Measurements from ENCODE around the gene THAP11.
"Not testable (repeated sequence)": the region's sequence is repeated elsewhere in the genome, so short reads cannot be mapped to it uniquely, and the experiment has no call there.

Gene THAP11

DNA sequence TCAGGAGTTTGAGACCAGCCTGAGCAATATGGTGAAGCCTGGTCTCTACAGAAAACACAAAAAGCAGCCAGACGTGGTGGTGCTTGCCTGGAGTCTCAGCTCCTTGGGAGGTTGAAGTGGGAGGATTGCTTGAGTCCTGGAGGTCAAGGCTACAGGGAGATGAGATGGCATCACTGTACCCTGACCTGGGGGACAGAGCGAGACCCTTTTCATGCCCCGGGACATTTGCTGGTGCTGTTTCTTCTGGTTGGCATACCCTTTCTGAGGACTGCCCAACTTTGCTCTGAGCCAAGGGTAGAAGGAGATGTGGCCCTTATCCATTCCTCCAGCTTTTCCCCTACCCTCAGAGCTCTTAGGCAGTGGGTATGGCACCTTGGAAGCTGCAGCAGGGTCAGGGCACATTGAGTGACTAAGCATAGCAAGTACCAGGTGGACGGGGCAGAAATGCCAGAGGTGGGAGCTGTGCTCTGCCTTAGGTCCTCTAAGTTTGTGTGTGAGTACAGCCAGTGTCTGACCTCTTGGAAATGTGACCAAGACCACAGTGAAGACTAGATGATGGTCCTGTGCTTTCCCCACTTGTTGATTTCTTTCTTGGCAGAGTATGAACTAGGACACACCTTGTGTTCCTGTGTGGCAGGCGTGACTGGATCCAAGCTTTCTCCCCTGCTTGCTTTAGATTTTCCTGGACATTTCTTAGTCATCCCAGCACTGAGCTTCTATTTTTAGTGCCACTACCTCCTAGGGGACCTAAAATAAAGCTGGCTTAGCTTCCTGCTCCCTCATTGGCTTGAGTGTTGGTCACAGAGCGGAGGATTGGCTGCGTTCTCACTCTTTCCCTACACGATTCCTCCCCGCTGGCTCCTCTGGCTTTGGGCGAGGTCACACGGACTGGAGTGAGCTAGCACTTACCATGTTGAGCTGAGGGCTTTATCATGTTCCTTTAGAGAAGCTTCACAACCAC, 20.8 kb downstream of the THAP11 start:
- no peak for DNase-seq (ENCODE audit: extremely low read depth, low read depth)
- TF ChIP-seq, protein P1, sequence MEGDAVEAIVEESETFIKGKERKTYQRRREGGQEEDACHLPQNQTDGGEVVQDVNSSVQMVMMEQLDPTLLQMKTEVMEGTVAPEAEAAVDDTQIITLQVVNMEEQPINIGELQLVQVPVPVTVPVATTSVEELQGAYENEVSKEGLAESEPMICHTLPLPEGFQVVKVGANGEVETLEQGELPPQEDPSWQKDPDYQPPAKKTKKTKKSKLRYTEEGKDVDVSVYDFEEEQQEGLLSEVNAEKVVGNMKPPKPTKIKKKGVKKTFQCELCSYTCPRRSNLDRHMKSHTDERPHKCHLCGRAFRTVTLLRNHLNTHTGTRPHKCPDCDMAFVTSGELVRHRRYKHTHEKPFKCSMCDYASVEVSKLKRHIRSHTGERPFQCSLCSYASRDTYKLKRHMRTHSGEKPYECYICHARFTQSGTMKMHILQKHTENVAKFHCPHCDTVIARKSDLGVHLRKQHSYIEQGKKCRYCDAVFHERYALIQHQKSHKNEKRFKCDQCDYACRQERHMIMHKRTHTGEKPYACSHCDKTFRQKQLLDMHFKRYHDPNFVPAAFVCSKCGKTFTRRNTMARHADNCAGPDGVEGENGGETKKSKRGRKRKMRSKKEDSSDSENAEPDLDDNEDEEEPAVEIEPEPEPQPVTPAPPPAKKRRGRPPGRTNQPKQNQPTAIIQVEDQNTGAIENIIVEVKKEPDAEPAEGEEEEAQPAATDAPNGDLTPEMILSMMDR (IDR thresholded peaks at IDR 0.05; ENCODE audit: low read depth, low read length): no peak

DNA sequence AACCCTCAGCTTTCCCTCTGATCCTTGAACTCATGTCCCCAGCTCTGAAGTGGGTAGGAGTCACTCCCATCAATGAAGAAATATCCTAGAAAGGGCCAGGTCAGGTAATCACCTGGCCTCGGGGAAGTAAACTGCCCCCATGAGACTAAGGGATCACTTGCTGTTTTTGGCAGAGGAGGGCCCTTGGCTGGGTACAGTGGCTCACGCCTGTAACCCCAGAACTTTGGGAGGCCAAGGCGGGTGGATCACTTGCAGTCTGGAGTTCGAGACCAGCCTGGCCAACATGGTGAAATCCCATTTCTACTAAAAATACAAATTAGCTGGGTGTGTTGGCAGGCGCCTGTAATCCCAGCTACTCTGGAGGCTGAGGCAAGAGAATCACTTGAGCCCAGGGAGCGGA, 21.9 kb downstream of the THAP11 start:
- not testable (repeated sequence) for DNase-seq (ENCODE audit: extremely low read depth, low read depth)

DNA sequence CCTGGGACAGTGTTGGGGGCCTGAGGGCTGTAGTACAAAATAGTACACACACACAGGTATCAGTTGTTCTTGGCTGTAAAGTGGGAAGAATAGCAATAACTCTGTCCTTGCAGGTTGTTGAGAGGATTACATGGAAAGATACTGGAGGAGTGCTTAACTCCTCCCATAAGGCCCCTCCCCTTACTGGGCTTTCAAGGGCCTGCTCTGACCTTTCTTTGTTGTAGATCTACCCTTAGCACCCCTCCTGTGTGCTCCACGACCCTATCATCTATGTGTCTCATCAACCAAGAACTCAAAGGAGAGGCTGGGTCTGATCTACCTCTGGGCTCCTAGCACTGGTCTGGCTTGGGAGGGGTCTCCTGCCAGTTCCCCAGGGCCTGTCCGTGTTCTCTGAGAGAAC, 22.5 kb downstream of the THAP11 start:
- TF ChIP-seq, protein P1 (IDR thresholded peaks at IDR 0.05; ENCODE audit: low read depth, low read length): no peak
- no peak for DNase-seq (ENCODE audit: extremely low read depth, low read depth)

DNA sequence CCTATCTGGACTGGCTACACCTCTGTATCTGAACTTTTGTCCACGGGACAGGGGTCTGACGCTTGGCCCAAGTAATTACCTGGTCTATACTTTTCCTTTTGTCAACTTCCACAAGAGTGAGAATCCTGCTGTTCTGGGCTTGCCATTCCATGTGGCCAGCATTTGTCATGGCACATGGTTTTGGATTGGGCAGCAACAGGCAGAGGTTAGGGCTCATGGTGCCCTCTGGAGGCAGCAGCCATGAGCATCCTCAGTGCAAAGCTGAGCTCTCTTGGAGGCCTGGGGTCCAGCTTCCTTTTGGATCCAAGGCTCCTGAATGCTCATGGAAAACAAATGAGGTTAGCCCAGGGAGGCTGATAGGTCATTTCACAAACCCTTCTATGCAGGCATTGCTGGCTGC, 23.2 kb downstream of the THAP11 start:
- TF ChIP-seq, protein P1 (IDR thresholded peaks at IDR 0.05; ENCODE audit: low read depth, low read length): peak; percentile 41
- no peak for DNase-seq (ENCODE audit: extremely low read depth, low read depth)

DNA sequence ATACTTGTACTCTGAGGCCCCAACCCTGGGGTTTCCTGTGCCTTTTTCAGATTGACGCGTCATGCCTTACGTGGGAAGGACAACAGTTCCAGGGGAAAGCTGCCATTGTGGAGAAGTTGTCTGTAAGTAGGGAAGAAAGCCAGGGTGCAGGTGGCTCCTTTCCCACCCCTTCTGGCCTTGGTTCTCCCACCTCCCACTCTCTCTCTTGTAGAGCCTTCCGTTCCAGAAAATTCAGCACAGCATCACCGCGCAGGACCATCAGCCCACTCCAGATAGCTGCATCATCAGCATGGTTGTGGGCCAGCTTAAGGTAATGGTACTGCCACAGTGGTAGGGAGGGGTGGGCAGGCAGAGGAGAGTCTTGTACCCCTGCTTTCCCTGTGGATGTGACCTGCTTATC, 26.2 kb downstream of the THAP11 start:
- no peak for DNase-seq (ENCODE audit: extremely low read depth, low read depth)
- TF ChIP-seq, protein P1 (IDR thresholded peaks at IDR 0.05; ENCODE audit: low read depth, low read length): no peak

DNA sequence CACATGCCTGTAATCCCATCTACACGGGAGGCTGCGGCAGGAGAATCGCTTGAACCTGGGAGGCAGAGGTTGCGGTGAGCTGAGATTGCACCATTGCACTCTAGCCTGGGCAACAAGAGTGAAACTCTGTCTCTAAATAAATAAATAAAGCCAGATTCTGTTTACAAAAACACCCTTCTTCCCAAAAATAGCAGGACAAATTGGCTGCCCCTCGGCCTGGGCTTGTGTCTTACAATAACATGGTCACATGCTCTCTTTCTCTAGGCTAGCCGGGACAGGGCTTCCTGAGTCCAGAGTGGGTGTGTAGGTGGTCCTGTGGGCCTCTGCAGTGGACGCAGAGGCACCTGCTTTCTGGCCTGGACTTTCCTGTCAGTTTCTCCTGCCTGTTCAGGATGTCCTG, 27.5 kb downstream of the THAP11 start:
- TF ChIP-seq, protein P1 (IDR thresholded peaks at IDR 0.05; ENCODE audit: low read depth, low read length): no peak
- no peak for DNase-seq (ENCODE audit: extremely low read depth, low read depth)

DNA sequence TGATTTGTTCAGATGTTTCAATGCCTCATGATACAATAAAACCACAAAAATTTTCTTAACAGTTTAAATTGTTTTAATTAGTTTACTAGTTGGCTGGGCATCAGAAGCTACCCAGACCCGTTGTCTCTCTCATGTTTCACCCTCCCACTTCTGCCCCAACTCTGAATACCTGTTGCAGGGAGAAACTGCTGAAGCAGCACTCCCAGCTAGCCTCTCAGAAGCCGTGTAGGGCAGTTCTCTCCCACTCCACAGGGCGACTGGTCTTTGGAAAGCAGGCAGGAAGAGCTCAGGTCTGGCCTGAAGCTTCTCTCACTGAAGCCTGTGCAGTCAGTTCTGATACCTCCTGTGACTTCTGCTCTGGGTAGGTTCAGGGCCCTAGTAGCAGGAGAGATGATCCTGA, 29.1 kb downstream of the THAP11 start:
- DNase-seq (ENCODE audit: extremely low read depth, low read depth): no peak
- TF ChIP-seq, protein P1 (IDR thresholded peaks at IDR 0.05; ENCODE audit: low read depth, low read length): no peak

Data from AG09319 (cell line).